HepG2 (cell line): Measurements from ENCODE around the gene ASPM. TPM values are rescaled to one million over a fixed set of nuclear protein-coding genes. Genes with fewer than 3 reads are reported as not detected.

ENCODE experiments used
- ATAC-seq: fragments of 200-7000 bp; cut with Tn5 transposase; 3 replicates; pipeline ENCODE4 v1.9.1; 2020; ENCODE audit warnings: mild to moderate bottlenecking, moderate library complexity
- BruUV-seq: library from RNA; stranded (reverse); fragments of 400-500 nt; replicated peaks from 2 replicates; lab custom pipeline; 2021; lab: Mats Ljungman, UMichigan
- CTCF ChIA-PET: fragments of 300-600 bp; formaldehyde crosslinking; extraction: SDS; loops from one replicate; lab custom pipeline; 2021; ENCODE audit warnings: low total read pairs, inconsistent platforms, low intra/inter-chr PET ratio; lab: Yijun Ruan, JAX
- POLR2A ChIA-PET: fragments of 350-600 bp; sonication (Branson Sonifier 250); formaldehyde crosslinking; loops from one replicate; lab custom pipeline; 2020; ENCODE audit warnings: antibody characterized with exemption, inconsistent platforms; lab: Yijun Ruan, JAX
- DNase-seq: peaks from one replicate; pipeline ENCODE4 v3.0.0-alpha.2; 2015; ENCODE audit warnings: low spot score
- FAIRE-seq: peaks from 3 replicates; lab custom pipeline; 2011; peaks lifted over from hg19 to GRCh38; lab: Jason Lieb, UNC
- H2AFZ ChIP-seq: one replicate; pipeline ENCODE4 v1.6.1; 2011; ENCODE audit warnings: low read length, inconsistent platforms
- H3K27ac ChIP-seq: fragments of 300-600 bp; 3 replicates; pipeline ENCODE4 v1.8.0; 2011; ENCODE audit warnings: mixed run types, mild to moderate bottlenecking, mixed read lengths, low read length, inconsistent platforms; ENCODE audit not compliant: insufficient read depth; ENCODE audit errors: extremely low read length
- H3K27me3 ChIP-seq, 2 experiments: fragments of 200-600 bp in 1 of 2; 2 replicates in 1 of 2; 3 replicates in 1 of 2; pipeline versions ENCODE4 v1.6.0 to v1.8.0; 2011; ENCODE audit warnings: low read length in 2 of 2, mild to moderate bottlenecking in 2 of 2, moderate library complexity in 2 of 2, inconsistent platforms in 1 of 2; ENCODE audit not compliant: insufficient read depth in 2 of 2, control insufficient read depth in 1 of 2
- H3K36me3 ChIP-seq, 2 experiments: fragments of 200-600 bp in 1 of 2; replicated peaks in 1 of 2; 2 replicates in 1 of 2; 3 replicates in 1 of 2; pipeline versions ENCODE4 v1.5.1 to v1.8.0; 2011; ENCODE audit warnings: low read length in 2 of 2, inconsistent platforms in 1 of 2; ENCODE audit not compliant: insufficient read depth in 2 of 2, control insufficient read depth in 1 of 2
- H3K4me1 ChIP-seq: 2 replicates; pipeline ENCODE4 v1.5.1; 2012; ENCODE audit warnings: low read length, inconsistent platforms; ENCODE audit not compliant: insufficient read depth
- H3K4me2 ChIP-seq: 2 replicates; pipeline ENCODE4 v1.6.0; 2011; ENCODE audit warnings: low read depth, low read length, inconsistent platforms
- H3K4me3 ChIP-seq, 3 experiments: fragments of 200-600 bp in 1 of 3; sonication (generic), shearing (Covaris generic) in 1 of 3; replicated peaks in 1 of 3; 2 replicates each; pipeline ENCODE4 v1.5.1; 2011 to 2016; ENCODE audit warnings: low read length in 3 of 3, inconsistent platforms in 2 of 3, low read depth in 2 of 3, mild to moderate bottlenecking in 2 of 3, control low read depth in 1 of 3, mixed read lengths in 1 of 3; ENCODE audit not compliant: insufficient read depth in 1 of 3
- H3K79me2 ChIP-seq: one replicate; pipeline ENCODE4 v1.6.1; 2011; ENCODE audit warnings: low read length, inconsistent platforms; ENCODE audit not compliant: insufficient read depth
- H3K9ac ChIP-seq: 2 replicates; pipeline ENCODE4 v1.6.0; 2011; ENCODE audit warnings: mild to moderate bottlenecking, low read depth, low read length, inconsistent platforms; ENCODE audit not compliant: insufficient read depth
- H3K9me3 ChIP-seq: 2 replicates; pipeline ENCODE4 v1.5.1; 2012; ENCODE audit warnings: mild to moderate bottlenecking, low read length
- H4K20me1 ChIP-seq: 2 replicates; pipeline ENCODE4 v1.6.0; 2011; ENCODE audit warnings: inconsistent platforms, mild to moderate bottlenecking, low read length, moderate library complexity; ENCODE audit not compliant: insufficient read depth
- ELF1 ChIP-seq: sonication (generic); formaldehyde crosslinking; IDR thresholded peaks from 2 replicates; pipeline ENCODE4 v1.4.0; 2020; ENCODE audit warnings: missing genetic modification reagents
- FOSL2 ChIP-seq: sonication (generic); formaldehyde crosslinking; IDR thresholded peaks from 2 replicates; pipeline ENCODE4 v1.4.0; 2020; ENCODE audit warnings: missing genetic modification reagents
- MEIS2 ChIP-seq: sonication (generic); formaldehyde crosslinking; IDR thresholded peaks from 2 replicates; pipeline ENCODE4 v1.9.0; 2021; ENCODE audit warnings: mild to moderate bottlenecking, missing genetic modification reagents
- NONO ChIP-seq, 2 experiments: fragments of 450-650 bp in 1 of 2; sonication (generic) in 1 of 2; formaldehyde crosslinking in 1 of 2; IDR thresholded peaks in 1 of 2; conservative IDR thresholded peaks in 1 of 2; 2 replicates each; pipeline versions ENCODE4 v1.6.1 to v1.8.0; 2017 to 2022; ENCODE audit warnings: mild to moderate bottlenecking in 1 of 2, missing genetic modification reagents in 1 of 2, moderate library complexity in 1 of 2
- WGBS: methylation state at CpG from one replicate; pipeline ENCODE4 v1.1.6; 2017; ENCODE audit warnings: low lambda C conversion rate; 5-methylcytosine and 5-hydroxymethylcytosine counted together
- in situ Hi-C: cut with HindIII; loops from 2 replicates; pipeline ENCODE4 v1.10.0; 2017; ENCODE audit warnings: low pct_unique_long_range_greater_than_20kb; ENCODE audit not compliant: extremely low pct_ligation_motif_present
- intact Hi-C: fragments of 100-400 bp; cut with micrococcal nuclease; formaldehyde crosslinking; loops from one replicate; pipeline ENCODE4 v1.10.0; 2022; ENCODE audit not compliant: unreplicated experiment
- polyA plus RNA-seq, 8 experiments: library from polyadenylated mRNA; depleted of rRNA in 3 of 8; stranded (reverse) in 7 of 8; unstranded in 1 of 8; fragments of >200 nt; fragmentation: Illumina TruSeq in 4 of 8; extraction: Trizol in 4 of 8; gene quantifications; 2 replicates each; pipeline versions ENCODE4 v1.2.1 to v1.2.3, GENCODE V29; 2011 to 2016; ENCODE audit warnings: low read depth in 4 of 8, missing spikeins in 1 of 8, mixed read lengths in 1 of 8; ENCODE audit not compliant: insufficient read depth in 1 of 8
- total RNA-seq, 5 experiments: library from RNA; depleted of rRNA; stranded (reverse); fragments of >200 nt; fragmentation: Illumina TruSeq; extraction: Trizol; gene quantifications; 2 replicates each; pipeline ENCODE4 v1.2.3, GENCODE V29; 2016; ENCODE audit warnings: low read depth in 1 of 5
- TF ChIP-seq, protein P1 (sequence below): IDR thresholded peaks from 2 replicates; pipeline ENCODE4 v1.6.1; 2012; ENCODE audit warnings: low read depth, low read length, improper control_type of control experiment
- TF ChIP-seq, protein P2 (sequence below), 2 experiments: sonication (generic) in 1 of 2; formaldehyde crosslinking in 1 of 2; IDR thresholded peaks; 2 replicates each; pipeline versions ENCODE4 v1.4.0 to v1.6.1; 2016 to 2020; ENCODE audit warnings: borderline replicate concordance in 1 of 2, low read depth in 1 of 2, mild to moderate bottlenecking in 1 of 2, missing genetic modification reagents in 1 of 2
- TF ChIP-seq, protein P3 (sequence below): sonication (generic); formaldehyde crosslinking; IDR thresholded peaks from 2 replicates; pipeline ENCODE4 v1.4.0; 2020; ENCODE audit warnings: missing genetic modification reagents, mild to moderate bottlenecking, borderline replicate concordance

The ASPM gene
- total and polyA plus RNA-seq, 2 of the 13 experiments (the other 11 are each of a cell fraction or from before 2014, with no cell fraction given), result 7.7 to 29.1 TPM

DNA sequence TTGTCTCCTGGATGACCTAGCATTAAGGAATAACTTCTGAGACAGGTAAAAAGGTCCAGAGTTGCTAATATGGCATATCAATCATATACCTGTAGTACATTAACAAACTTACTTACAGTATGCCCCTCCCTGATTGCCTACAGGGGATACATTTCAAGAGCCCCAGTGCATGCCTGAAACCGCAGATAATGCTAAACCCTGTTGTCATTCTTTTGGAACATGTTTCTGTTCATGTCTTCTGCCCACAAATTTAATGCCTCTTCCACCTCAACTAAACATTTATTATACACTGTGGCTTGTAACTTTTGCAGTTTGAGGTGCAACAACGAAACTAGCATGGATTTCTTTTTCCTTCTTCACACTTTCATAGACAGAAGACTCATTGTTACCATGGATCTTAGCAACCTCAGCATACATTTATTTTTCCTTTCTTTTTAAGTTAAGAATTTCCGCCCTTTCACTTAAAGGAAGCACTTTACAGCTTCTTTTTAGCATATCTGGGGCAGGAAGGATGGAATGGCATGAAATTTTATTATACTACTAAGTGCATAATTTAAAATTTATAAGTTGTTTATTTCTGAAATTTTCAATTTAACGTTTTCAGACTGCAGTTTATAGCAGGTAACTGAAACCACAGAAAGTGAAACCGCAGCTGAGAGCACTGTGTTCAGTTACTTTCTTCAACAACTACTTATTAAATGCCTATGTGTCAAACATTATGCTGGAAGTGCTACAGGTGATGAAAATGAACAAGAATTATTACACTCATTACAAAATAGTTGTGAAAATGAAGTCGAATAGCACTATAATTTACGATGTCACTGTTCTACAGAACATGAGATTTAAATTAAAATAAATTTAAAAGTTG, 104.7 kb downstream of the ASPM start (continued):
- no peak for TF ChIP-seq FOSL2 (CRISPR knock-in tag)
- no peak for TF ChIP-seq NONO (IDR thresholded peaks at IDR 0.05)
- TF ChIP-seq NONO (CRISPR knock-in tag; conservative IDR thresholded peaks at IDR 0.05), result no peak

DNA sequence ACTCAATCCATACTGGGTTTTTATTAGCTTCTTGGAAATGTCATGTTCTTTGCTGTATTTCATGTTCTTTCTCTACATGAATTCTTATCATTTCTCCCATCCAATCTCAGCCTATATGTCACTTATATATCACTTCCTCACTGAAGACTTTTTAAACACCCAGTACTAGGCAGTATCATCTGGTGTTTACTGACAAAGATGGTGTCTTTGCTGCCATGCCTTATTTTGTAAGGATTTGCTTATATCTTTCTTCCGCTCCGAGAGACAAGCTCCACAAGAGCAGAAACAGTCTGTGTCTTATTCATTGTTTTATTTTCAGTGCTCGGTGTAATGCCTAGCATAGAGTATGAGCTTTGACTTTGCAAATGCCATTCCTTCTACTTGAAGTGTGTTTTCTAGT, 109.6 kb downstream of the ASPM start:
- CTCF ChIA-PET, result no interaction called here
- H3K9ac ChIP-seq, result no peak overlapping the region
- no peaks in the 10 kb centered on the region for H4K20me1 ChIP-seq
- in situ Hi-C loops, result no loop called here
- no peaks in the 10 kb centered on the region for H3K9me3 ChIP-seq
- no peak for DNase-seq
- H3K4me1 ChIP-seq, result no peaks in the 10 kb centered on the region
- POLR2A ChIA-PET, result no interaction called here
- TF ChIP-seq ELF1 (no peak), MEIS2 (CRISPR knock-in tag) (no peak)
- TF ChIP-seq, protein P1, sequence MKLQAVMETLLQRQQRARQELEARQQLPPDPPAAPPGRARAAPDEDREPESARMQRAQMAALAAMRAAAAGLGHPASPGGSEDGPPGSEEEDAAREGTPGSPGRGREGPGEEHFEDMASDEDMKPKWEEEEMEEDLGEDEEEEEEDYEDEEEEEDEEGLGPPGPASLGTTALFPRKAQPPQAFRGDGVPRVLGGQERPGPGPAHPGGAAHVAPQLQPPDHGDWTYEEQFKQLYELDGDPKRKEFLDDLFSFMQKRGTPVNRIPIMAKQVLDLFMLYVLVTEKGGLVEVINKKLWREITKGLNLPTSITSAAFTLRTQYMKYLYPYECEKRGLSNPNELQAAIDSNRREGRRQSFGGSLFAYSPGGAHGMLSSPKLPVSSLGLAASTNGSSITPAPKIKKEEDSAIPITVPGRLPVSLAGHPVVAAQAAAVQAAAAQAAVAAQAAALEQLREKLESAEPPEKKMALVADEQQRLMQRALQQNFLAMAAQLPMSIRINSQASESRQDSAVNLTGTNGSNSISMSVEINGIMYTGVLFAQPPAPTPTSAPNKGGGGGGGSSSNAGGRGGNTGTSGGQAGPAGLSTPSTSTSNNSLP, result no peak
- TF ChIP-seq, protein P2, sequence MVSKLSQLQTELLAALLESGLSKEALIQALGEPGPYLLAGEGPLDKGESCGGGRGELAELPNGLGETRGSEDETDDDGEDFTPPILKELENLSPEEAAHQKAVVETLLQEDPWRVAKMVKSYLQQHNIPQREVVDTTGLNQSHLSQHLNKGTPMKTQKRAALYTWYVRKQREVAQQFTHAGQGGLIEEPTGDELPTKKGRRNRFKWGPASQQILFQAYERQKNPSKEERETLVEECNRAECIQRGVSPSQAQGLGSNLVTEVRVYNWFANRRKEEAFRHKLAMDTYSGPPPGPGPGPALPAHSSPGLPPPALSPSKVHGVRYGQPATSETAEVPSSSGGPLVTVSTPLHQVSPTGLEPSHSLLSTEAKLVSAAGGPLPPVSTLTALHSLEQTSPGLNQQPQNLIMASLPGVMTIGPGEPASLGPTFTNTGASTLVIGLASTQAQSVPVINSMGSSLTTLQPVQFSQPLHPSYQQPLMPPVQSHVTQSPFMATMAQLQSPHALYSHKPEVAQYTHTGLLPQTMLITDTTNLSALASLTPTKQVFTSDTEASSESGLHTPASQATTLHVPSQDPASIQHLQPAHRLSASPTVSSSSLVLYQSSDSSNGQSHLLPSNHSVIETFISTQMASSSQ (IDR thresholded peaks at IDR 0.05; ENCODE audit: low read depth), result no peak
- TF ChIP-seq, protein P2 (CRISPR knock-in tag; IDR thresholded peaks at IDR 0.05; ENCODE audit: borderline replicate concordance), result no peak
- TF ChIP-seq, protein P3, sequence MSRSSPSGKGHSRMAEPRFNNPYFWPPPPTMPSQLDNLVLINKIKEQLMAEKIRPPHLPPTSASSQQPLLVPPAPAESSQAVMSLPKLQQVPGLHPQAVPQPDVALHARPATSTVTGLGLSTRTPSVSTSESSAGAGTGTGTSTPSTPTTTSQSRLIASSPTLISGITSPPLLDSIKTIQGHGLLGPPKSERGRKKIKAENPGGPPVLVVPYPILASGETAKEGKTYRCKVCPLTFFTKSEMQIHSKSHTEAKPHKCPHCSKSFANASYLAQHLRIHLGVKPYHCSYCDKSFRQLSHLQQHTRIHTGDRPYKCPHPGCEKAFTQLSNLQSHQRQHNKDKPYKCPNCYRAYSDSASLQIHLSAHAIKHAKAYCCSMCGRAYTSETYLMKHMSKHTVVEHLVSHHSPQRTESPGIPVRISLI, result no peak
- no TSS peak for BruUV-seq
- no peaks in the 10 kb centered on the region for H3K27me3 ChIP-seq
- intact Hi-C loops, result no loop called here
- no peak overlapping the region for H3K4me2 ChIP-seq
- no peak overlapping the region for H3K4me3 ChIP-seq
- no peak overlapping the region for H3K27ac ChIP-seq
- 77% methylated on average over 3 of the region's 3 CpGs for WGBS
- ATAC-seq, result no peak
- H3K36me3 ChIP-seq, result no peaks in the 10 kb centered on the region
- H3K79me2 ChIP-seq, result no peaks in the 10 kb centered on the region
- no peak for FAIRE-seq
- H2AFZ ChIP-seq, result no peak overlapping the region
